Epithelial cell of proximal tubule (primary cell): Measurements from ENCODE around the gene SOHLH1. TPM values are rescaled to one million over a fixed set of nuclear protein-coding genes. Genes with fewer than 3 reads are reported as not detected.
"Not testable (repeated sequence)": the region's sequence is repeated elsewhere in the genome, so short reads cannot be mapped to it uniquely, and the experiment has no call there.

Experiments
- DNase-seq: peaks from one replicate; pipeline ENCODE4 v3.0.0-alpha.2; 2011; ENCODE audit warnings: low read depth
- H3K4me3 ChIP-seq: 2 replicates; pipeline ENCODE4 v1.5.1; 2011; ENCODE audit warnings: low read depth, mild to moderate bottlenecking, low read length
- CTCF ChIP-seq: conservative IDR thresholded peaks from 2 replicates; pipeline ENCODE4 v1.5.1; 2012; ENCODE audit warnings: low read depth, mild to moderate bottlenecking, low read length
- total RNA-seq: library from RNA; depleted of rRNA; stranded (reverse); fragments of >200 nt; gene quantifications from 2 replicates; pipeline ENCODE4 v1.2.3, GENCODE V29; 2015

SOHLH1 gene
- total RNA-seq, 1 donor from 2014 or later = not detected

GRCh38 chr9:135674977-135675376, 24.3 kb downstream of the SOHLH1 start:
- DNase-seq = no peak
- H3K4me3 ChIP-seq = no peak overlapping the region
- TF ChIP-seq CTCF = no peak

GRCh38 chr9:135673941-135674340, 25.3 kb downstream of the SOHLH1 start:
- DNase-seq = no peak

GRCh38 chr9:135672786-135673185, 26.5 kb downstream of the SOHLH1 start:
- DNase-seq, H3K4me3 ChIP-seq: not testable (repeated sequence)

More at GRCh38 chr9:135673941-135674340, 25.3 kb downstream of the SOHLH1 start:
- H3K4me3 ChIP-seq = no peak overlapping the region
- TF ChIP-seq CTCF = no peak

- no peak for TF ChIP-seq CTCF
- DNase-seq = no peak
- H3K4me3 ChIP-seq = no peak overlapping the region
Observed at GRCh38 chr9:135671591-135672041, 27.7 kb downstream of the SOHLH1 start.

- TF ChIP-seq CTCF = no peak
- no peak overlapping the region for H3K4me3 ChIP-seq
- DNase-seq = no peak
Observed at GRCh38 chr9:135670721-135671590, 28.3 kb downstream of the SOHLH1 start.

GRCh38 chr9:135669616-135670285, 29.5 kb downstream of the SOHLH1 start:
- DNase-seq = no peak
- no peak for TF ChIP-seq CTCF
- H3K4me3 ChIP-seq = no peak overlapping the region

- not testable (repeated sequence) for H3K4me3 ChIP-seq, DNase-seq
Observed at GRCh38 chr9:135669018-135669417, 30.3 kb downstream of the SOHLH1 start.
